Measurements from ENCODE around the gene MTMR10.

DNA sequence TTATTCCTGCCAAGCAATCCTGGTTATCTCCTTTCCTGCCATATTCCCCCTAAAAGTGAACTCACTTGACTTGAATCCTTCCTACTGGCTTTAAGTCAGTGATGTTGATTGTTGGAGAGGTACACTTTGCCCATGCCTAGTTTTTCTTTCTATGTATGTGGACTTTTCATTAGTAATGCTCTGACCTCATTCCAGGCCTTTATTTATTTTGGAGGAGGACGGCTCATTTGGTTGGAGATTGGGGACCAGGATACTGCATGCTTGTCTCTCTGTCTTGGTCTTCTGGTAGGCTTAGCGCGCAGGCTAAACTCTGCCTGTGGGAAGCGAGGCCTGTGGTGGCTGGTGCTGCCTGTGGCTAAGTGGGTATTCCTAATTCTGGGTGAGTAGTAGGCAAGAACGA lies 29.1 kb upstream of the MTMR10 start:
- TF ChIP-seq CTCF (IDR thresholded peaks at IDR 0.05; ENCODE audit: borderline replicate concordance, extremely low read depth, low read length, poor library complexity, severe bottlenecking) = no peak
- TF ChIP-seq EZH2 (IDR thresholded peaks at IDR 0.05; ENCODE audit: borderline replicate concordance, low read depth, low read length, severe bottlenecking) = no peak

Measured in DND-41 (cell line).